CD4-positive, CD25-positive, alpha-beta regulatory T cell (primary cell): Measurements from ENCODE around the gene RCE1. TPM values are rescaled to one million over a fixed set of nuclear protein-coding genes. Genes with fewer than 3 reads are reported as not detected.

ENCODE experiments used
- ATAC-seq, 2 donors: fragments of 150-1000 bp; cut with Tn5 transposase; one replicate each; pipeline ENCODE4 v1.10.0; 2021; ENCODE audit warnings: low read depth in 2 of 2, moderate number of reproducible peaks in 2 of 2, moderate library complexity in 1 of 2
- DNase-seq, 3 donors: peaks; one replicate each; pipeline versions ENCODE4 v3.0.0 to v3.0.0-alpha.2; 2012 to 2022; ENCODE audit warnings: mixed read lengths in 1 of 3
- H3K27ac ChIP-seq: one replicate; pipeline ENCODE4 v1.7.0; 2013; ENCODE audit warnings: mild to moderate bottlenecking, low read length; ENCODE audit not compliant: insufficient read depth, poor library complexity, severe bottlenecking
- H3K27me3 ChIP-seq: one replicate; pipeline ENCODE4 v1.7.0; 2013; ENCODE audit warnings: low read length; ENCODE audit not compliant: control insufficient read depth, insufficient read depth
- H3K36me3 ChIP-seq: one replicate; pipeline ENCODE4 v1.7.0; 2013; ENCODE audit warnings: mild to moderate bottlenecking, low read length, moderate library complexity; ENCODE audit not compliant: control insufficient read depth, insufficient read depth
- H3K4me1 ChIP-seq: 2 replicates; pipeline ENCODE4 v1.7.0; 2013; ENCODE audit warnings: mild to moderate bottlenecking, low read length; ENCODE audit not compliant: insufficient read depth, control insufficient read depth, poor library complexity, severe bottlenecking
- H3K4me3 ChIP-seq: one replicate; pipeline ENCODE4 v1.7.0; 2013; ENCODE audit warnings: low read depth, mild to moderate bottlenecking, low read length, moderate library complexity
- H3K9me3 ChIP-seq, 2 experiments: 1 replicate in 1 of 2; 2 replicates in 1 of 2; pipeline ENCODE4 v1.7.0; 2013; ENCODE audit warnings: low read length in 2 of 2, mild to moderate bottlenecking in 1 of 2, moderate library complexity in 1 of 2; ENCODE audit not compliant: control insufficient read depth in 2 of 2
- H3K27ac Mint-ChIP-seq, 3 donors: one replicate each; pipeline ENCODE4 v1.8.0; 2020 to 2022; ENCODE audit warnings: mild to moderate bottlenecking in 3 of 3, mixed read lengths in 3 of 3, moderate library complexity in 2 of 3
- H3K27me3 Mint-ChIP-seq: one replicate; pipeline ENCODE4 v1.8.0; 2022; ENCODE audit warnings: mild to moderate bottlenecking, mixed read lengths
- H3K36me3 Mint-ChIP-seq: one replicate; pipeline ENCODE4 v1.8.0; 2020; ENCODE audit warnings: mixed read lengths
- H3K4me1 Mint-ChIP-seq, 4 donors: one replicate each; pipeline ENCODE4 v1.8.0; 2020 to 2022; ENCODE audit warnings: mixed read lengths in 4 of 4, mild to moderate bottlenecking in 1 of 4
- H3K4me3 Mint-ChIP-seq, 4 donors: one replicate each; pipeline ENCODE4 v1.8.0; 2020 to 2022; ENCODE audit warnings: mild to moderate bottlenecking in 4 of 4, mixed read lengths in 4 of 4, moderate library complexity in 3 of 4
- H3K9me3 Mint-ChIP-seq, 7 donors: one replicate each; pipeline ENCODE4 v1.8.0; 2020 to 2022; ENCODE audit warnings: mixed read lengths in 7 of 7, mild to moderate bottlenecking in 3 of 7, moderate library complexity in 2 of 7
- polyA plus RNA-seq, 4 donors: library from polyadenylated mRNA; unstranded; fragments of 300-500 nt; fragmentation: Illumina TruSeq; gene quantifications; one replicate each; pipeline ENCODE4 v1.2.3, GENCODE V29; 2021
- total RNA-seq: library from RNA; stranded (reverse); gene quantifications from one replicate; pipeline ENCODE4 v1.2.3, GENCODE V29; 2022

Gene RCE1
- total and polyA plus RNA-seq, 5 donors from 2014 or later: 20.6 to 45.6 (median 22.2) TPM

DNA sequence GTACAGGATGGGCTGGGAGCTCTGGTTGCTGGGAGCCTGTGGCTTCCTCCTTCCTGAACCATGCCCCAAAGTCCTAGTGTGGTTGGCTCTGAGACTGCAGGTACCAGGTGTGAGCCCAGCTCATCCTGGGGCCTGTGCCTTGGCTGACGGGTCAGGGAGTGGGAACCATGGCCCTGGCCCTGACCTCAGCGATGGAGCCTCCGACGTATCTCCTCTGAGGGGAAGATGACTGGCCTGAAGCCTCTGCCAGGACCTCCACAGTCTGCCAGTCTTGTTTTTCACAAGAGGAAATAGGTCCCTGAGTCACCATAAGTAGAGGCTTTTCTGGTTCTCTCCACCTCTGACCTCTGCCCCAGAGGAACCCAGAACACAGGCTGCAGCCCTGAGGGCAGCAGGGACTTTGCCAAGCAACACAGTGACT is 3.4 kb downstream of the RCE1 start:
- no peaks in the 10 kb centered on the region for H3K9me3 Mint-ChIP-seq
- H3K36me3 ChIP-seq: peaks cover 21% of the 10 kb centered on the region

DNA sequence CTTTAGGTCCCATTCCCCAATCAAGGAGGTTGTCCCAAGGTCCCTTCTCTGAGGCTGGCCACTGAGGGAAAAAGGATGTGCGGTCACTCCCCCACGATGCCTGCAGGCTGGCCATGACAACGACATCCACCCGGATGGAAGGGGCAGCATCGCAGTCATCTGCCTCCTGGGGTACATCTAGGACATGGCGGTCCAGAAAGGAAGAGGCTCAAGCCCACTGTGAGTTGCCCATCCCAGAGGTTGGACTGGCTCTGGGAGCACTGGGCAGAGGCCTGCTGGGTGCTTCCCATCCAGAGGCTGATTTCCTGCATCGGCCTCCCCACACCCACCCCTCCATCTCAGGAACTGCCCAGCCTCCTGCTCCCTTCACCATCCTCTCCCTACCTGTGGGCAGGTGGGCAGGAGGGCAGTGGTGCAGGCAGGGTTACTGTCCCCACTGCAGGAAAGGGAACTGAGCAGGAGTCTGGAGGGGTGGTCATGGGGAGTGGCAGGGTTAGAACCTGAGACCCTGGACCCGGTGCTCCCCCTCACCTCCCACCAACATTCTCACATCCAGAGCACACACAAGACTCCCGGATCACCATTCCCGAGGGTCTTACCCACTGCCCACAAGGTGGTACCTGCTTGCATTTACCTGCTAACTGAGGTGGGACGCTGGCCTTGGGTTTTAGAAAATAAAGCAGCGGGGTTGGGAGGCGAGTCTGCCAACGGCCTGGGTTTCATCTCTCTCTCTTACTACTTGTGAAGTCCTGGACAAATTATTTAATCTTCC is 4.4 kb downstream of the RCE1 start:
- H3K27me3 ChIP-seq: no peaks in the 10 kb centered on the region
- H3K36me3 ChIP-seq: peaks cover 21% of the 10 kb centered on the region
- no peak overlapping the region for H3K4me3 ChIP-seq
- H3K27me3 Mint-ChIP-seq: no peaks in the 10 kb centered on the region
- H3K4me1 Mint-ChIP-seq: peaks cover 0 to 28% (median 11%) of the 10 kb centered on the region in 4 donors
- DNase-seq: no peak
- H3K27ac ChIP-seq: no peak overlapping the region
- H3K9me3 Mint-ChIP-seq: no peaks in the 10 kb centered on the region
- ATAC-seq: no peak
- H3K9me3 ChIP-seq: no peaks in the 10 kb centered on the region
- peaks cover 18% of the 10 kb centered on the region for H3K4me1 ChIP-seq
- no peaks in the 10 kb centered on the region for H3K36me3 Mint-ChIP-seq
- H3K27ac Mint-ChIP-seq: no peak overlapping the region
- peak overlapping the region in 2 of 4 donors; percentile 32 to 73 for H3K4me3 Mint-ChIP-seq

More for the DNA sequence above, 3.4 kb downstream of the RCE1 start:
- Histone ChIP-seq H3K9me3 (no peaks in the 10 kb centered on the region), H3K27ac (no peak overlapping the region), H3K4me3 (no peak overlapping the region), H3K27me3 (no peaks in the 10 kb centered on the region), H3K4me1 (peaks cover 25% of the 10 kb centered on the region)
- Mint-ChIP-seq H3K4me3 (peak overlapping the region in 2 of 4 donors; percentile 52 to 94), H3K36me3 (no peaks in the 10 kb centered on the region), H3K27me3 (no peaks in the 10 kb centered on the region), H3K4me1 (peaks cover 6 to 32% (median 18%) of the 10 kb centered on the region in 4 donors), H3K27ac (no peak overlapping the region)
- DNase-seq (no peak), ATAC-seq (no peak)

DNA sequence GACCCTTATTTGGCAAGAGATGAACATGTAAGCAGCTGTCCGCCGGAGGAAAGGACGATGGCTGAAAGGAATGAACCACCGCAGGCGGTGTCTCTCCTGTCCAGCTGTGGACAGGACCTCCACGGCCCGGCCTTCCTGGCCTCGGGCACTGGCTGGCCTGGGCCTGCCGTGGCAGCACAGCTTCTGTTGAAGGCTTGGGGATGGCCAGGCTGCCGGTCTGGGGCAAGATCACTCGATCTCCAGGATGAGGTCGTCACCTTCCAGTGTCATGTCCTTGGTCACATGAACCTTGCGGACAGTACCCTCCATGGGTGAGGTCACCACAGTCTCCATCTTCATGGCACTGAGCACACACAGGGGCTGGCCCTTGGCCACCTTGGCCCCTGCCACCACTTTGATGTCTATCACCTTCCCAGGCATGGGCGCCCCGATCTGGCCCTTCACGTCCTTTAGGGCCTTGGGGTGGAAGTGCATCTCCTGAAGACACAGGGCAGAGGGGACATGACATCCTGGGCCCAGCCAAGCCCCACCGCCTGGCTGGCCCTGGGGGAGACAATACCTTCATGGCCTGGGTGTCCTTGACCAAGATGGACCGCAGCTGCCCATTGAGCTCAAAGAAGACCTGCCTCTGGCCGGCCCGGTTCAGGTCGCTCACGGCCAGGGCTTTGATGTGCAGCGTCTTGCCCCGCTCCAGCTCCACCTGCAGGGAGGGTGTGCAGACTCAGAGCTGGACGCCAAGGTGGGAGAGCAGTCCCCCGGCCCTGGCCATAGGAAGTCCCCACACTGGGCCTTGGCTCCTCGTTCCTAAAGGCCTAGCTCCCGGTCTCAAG is 5.6 kb downstream of the RCE1 start:
- Histone ChIP-seq H3K27me3 (no peaks in the 10 kb centered on the region), H3K9me3 (no peaks in the 10 kb centered on the region), H3K27ac (no peak overlapping the region), H3K36me3 (peaks cover 21% of the 10 kb centered on the region), H3K4me3 (no peak overlapping the region), H3K4me1 (peaks cover 13% of the 10 kb centered on the region)
- Mint-ChIP-seq H3K4me1 (peaks cover 0 to 25% (median 10%) of the 10 kb centered on the region in 4 donors), H3K27ac (no peak overlapping the region), H3K27me3 (no peaks in the 10 kb centered on the region), H3K9me3 (no peaks in the 10 kb centered on the region), H3K36me3 (no peaks in the 10 kb centered on the region), H3K4me3 (peak overlapping the region in 2 of 4 donors; percentile 60 to 85)
- DNase-seq (no peak), ATAC-seq (no peak)

DNA sequence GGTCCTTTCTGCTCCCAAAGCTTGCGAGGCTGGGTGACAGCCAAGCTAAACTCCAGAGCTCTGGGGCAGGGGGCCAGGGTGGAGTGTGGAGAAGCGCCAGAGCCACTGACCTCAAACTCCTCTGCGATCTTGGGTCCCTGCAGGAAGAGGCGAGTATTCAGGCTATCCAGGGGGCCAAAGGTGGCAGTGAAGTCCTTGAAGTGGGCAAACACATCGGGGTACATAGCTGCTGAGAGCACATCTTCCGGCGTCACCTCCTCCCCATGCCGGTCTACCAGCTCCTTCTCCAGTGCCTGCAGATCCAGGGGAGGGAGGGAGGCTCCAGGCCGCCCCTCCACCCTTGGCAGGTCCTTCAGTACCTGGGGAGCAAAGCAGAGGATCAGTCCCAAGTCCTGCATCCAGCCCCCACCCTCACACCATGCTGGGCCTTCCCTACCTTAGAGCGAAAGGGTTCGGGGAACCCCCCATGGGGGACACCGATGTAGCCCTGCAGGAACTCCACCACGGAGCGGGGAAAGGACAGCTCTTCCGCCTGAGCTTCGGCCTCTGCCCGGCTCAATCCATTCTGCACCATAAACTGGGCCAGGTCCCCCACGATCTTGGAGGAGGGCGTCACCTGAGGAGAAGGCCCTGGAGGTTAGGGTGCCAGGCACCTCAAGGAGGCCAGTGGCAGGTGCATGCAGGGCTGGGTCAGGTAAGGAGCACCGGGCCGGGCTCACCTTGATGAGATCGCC is 6.4 kb downstream of the RCE1 start:
- Histone ChIP-seq H3K9me3 (no peaks in the 10 kb centered on the region), H3K27me3 (no peaks in the 10 kb centered on the region), H3K4me1 (peaks cover 6% of the 10 kb centered on the region), H3K27ac (no peak overlapping the region), H3K36me3 (peaks cover 21% of the 10 kb centered on the region), H3K4me3 (no peak overlapping the region)
- Mint-ChIP-seq H3K27ac (peak overlapping the region in 1 of 3 donors; percentile 90), H3K4me3 (no peak overlapping the region), H3K9me3 (no peaks in the 10 kb centered on the region), H3K36me3 (no peaks in the 10 kb centered on the region), H3K27me3 (no peaks in the 10 kb centered on the region), H3K4me1 (peaks cover 0 to 17% (median 7%) of the 10 kb centered on the region in 4 donors)
- no peak for DNase-seq
- no peak for ATAC-seq

DNA sequence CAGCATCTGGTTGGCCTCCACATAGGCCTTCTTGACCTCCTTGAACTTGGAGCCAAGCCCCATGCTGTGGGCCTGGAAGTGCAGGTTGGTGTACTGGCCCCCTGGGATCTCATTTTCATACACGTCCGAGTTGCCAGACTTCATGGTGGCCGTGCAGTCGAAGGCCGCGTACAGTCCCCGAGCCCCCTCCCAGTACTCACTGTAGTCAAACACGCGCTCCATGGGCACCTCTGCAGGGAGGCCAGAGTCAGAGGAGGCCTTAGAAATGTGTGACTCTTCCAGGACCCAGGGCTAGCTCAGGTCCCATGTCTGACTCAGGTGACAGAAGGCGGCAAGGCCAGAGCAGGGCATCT is 7.0 kb downstream of the RCE1 start:
- Histone ChIP-seq H3K9me3 (no peaks in the 10 kb centered on the region), H3K27ac (no peak overlapping the region), H3K27me3 (no peaks in the 10 kb centered on the region), H3K4me3 (no peak overlapping the region), H3K4me1 (peaks cover 5% of the 10 kb centered on the region), H3K36me3 (peaks cover 16% of the 10 kb centered on the region)
- Mint-ChIP-seq H3K27me3 (no peaks in the 10 kb centered on the region), H3K4me3 (no peak overlapping the region), H3K4me1 (peaks cover 0 to 13% (median 4%) of the 10 kb centered on the region in 4 donors), H3K36me3 (no peaks in the 10 kb centered on the region), H3K27ac (no peak overlapping the region), H3K9me3 (no peaks in the 10 kb centered on the region)
- DNase-seq: no peak
- no peak for ATAC-seq

DNA sequence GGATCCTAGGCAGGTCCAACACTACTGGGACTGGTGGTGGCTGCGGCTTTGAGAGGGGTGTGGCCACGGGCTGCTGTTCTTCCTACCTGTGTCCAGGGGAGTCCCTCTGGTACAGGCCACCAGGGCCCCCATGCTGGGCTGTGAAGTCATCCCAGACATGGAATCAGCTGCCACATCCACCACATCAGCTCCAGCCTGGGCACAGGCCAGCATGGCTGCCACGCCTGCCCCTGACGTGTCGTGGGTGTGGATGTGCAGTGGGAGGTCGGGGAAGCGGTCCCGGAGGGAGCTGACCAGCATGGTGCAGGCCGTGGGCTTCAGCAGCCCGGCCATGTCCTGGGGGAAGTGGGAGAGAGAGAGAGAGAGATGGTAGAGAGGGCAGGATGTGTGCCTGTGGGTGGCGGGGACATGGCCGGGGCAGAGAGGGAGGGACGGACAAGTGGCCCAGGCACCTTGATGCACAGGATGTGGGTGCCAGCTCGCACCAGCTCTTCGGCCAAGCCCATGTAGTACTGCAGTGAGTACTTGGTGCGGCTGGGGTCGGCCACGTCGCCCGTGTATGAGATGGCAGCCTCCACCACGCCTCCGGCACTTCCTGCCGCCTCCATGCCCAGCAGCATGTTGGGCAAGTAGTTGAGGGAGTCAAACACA is 7.5 kb downstream of the RCE1 start:
- Histone ChIP-seq H3K4me1 (peaks cover 7% of the 10 kb centered on the region), H3K27ac (no peak overlapping the region), H3K36me3 (peaks cover 11% of the 10 kb centered on the region), H3K27me3 (no peaks in the 10 kb centered on the region), H3K4me3 (no peak overlapping the region), H3K9me3 (no peaks in the 10 kb centered on the region)
- Mint-ChIP-seq H3K9me3 (no peaks in the 10 kb centered on the region), H3K27me3 (no peaks in the 10 kb centered on the region), H3K4me3 (peak overlapping the region in 1 of 4 donors; percentile 80), H3K36me3 (no peaks in the 10 kb centered on the region), H3K27ac (no peak overlapping the region), H3K4me1 (peaks cover 0 to 15% (median 6%) of the 10 kb centered on the region in 4 donors)
- ATAC-seq (no peak), DNase-seq (no peak)

DNA sequence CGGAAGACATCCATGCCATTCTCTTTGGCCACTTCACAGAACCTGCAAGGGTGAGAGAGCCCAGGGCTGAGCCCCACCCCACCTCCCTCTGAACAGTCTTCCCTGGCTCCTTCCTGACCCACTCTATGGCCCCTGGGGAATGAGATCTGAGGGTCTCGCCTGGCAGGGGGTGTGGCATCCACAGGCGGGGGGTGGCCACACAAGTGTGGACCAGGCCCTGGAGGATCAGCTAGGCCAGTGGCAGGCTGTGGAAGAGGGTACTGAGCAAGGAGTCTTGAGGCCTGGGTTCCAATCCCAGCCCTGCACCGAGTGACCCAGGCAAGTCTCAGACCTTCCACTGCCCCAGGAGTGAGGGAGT is 8.0 kb downstream of the RCE1 start:
- Histone ChIP-seq H3K27ac (no peak overlapping the region), H3K36me3 (peaks cover 11% of the 10 kb centered on the region), H3K4me3 (no peak overlapping the region), H3K9me3 (no peaks in the 10 kb centered on the region), H3K4me1 (peaks cover 12% of the 10 kb centered on the region), H3K27me3 (no peaks in the 10 kb centered on the region)
- Mint-ChIP-seq H3K4me1 (peaks cover 0 to 17% (median 7%) of the 10 kb centered on the region in 4 donors), H3K27me3 (no peaks in the 10 kb centered on the region), H3K9me3 (no peaks in the 10 kb centered on the region), H3K27ac (no peak overlapping the region), H3K36me3 (no peaks in the 10 kb centered on the region), H3K4me3 (peak overlapping the region in 1 of 4 donors; percentile 80)
- DNase-seq (no peak), ATAC-seq (no peak)
